T-helper 1 cell (primary cell): Measurements from ENCODE around the gene TGFA.

Experiments
- DNase-seq, 5 donors: peaks; one replicate each; pipeline ENCODE4 v3.0.0-alpha.2; 2012 to 2020

The TGFA gene

DNA sequence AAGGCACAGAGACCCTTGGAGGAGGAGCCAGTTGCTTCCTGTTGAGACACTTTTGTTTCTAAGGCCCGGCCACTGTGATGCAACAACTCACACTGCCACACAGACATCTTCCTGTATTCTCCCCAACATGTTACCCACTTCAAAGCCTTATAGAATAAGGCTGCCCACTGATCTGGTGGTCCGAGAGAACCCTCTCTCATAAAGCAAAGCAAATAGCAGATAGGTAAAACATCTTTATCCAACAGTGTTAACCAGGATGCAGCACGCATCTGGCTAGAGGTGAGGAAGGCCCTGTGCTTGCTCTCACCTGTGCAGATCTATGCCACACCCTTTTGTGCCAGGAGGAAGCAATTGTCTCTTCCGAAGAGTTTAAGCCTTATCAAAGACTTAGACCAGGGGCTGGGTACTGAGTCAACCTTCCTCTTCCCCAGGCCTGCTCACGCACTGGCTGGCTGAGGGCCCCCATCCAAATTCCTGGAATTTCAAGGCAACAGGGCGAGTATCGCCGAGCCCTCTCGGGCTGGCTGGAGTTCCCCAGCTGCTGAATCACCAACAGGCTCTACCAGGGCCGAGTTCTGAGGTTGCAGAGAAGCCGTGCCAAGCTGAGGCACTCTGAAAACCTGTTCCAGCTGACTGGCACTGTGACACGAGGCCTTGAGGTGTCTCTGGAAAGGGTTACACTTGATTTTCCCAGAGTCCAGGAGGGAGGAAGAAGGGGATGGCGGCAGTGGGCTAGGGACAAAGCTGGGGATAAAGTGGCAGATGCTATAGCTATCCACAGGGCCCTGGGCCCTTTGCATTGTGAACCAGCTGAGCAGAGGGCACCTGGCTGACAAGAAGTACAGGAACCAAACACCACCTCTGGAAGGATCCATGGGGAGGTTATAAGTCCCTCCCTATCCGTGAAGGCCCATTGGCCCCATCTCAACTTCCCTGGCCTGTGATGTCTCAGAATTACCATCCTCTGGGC is 29.3 kb downstream of the TGFA start:
- peak in 1 of 5 donors; percentile 51 for DNase-seq

- no peak for DNase-seq
Observed at GRCh38 chr2:70523672-70523995, 30.0 kb downstream of the TGFA start.

GRCh38 chr2:70522627-70523026 is 31.0 kb downstream of the TGFA start:
- no peak for DNase-seq

DNA sequence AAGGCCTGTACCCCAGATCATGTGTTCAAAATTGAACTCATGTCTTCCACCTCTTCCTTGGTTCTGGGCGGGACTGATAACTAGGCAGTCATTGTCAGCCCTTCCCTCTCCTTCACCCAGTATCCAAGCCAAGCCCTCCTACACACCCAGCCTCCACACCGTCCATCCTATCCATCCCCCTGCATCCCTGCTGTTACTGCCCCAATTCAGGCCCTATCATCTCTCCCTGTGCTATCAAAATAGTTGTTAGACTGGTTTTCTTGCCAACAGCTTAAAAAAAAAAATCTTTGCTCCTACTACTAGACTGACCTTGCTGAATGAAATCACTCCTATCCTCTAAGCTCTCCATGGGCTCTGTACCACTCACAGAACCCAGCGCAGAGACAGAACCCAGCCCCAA is 32.8 kb downstream of the TGFA start:
- no peak for DNase-seq

- no peak for DNase-seq
Observed at GRCh38 chr2:70519453-70519852, 34.2 kb downstream of the TGFA start.

GRCh38 chr2:70518557-70518956 is 35.1 kb downstream of the TGFA start:
- DNase-seq: no peak

GRCh38 chr2:70517804-70518203 is 35.8 kb downstream of the TGFA start:
- no peak for DNase-seq

DNA sequence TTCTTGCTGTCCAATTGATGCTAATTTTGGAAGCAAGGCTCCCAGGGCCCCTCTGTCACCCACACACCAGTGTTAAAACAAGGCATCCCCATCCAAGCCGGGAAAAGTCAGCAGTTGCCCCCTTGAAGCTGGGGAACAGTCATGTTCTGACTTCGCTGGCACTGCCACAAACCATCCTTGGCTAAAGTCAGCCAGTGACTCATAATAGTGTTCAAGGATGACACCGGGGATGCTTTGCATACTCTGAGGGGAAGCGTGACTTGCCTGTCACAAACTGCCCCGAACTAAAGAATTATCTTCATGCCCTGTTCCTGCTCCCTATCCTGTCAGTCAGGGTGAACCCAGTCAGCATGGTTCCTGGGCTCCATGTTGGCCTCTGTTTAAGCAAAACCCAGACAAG is 37.0 kb downstream of the TGFA start:
- peak in 1 of 5 donors; percentile 41 for DNase-seq

- peak in 1 of 5 donors; percentile 25 for DNase-seq
Observed at GRCh38 chr2:70515938-70516337, 37.7 kb downstream of the TGFA start.

DNA sequence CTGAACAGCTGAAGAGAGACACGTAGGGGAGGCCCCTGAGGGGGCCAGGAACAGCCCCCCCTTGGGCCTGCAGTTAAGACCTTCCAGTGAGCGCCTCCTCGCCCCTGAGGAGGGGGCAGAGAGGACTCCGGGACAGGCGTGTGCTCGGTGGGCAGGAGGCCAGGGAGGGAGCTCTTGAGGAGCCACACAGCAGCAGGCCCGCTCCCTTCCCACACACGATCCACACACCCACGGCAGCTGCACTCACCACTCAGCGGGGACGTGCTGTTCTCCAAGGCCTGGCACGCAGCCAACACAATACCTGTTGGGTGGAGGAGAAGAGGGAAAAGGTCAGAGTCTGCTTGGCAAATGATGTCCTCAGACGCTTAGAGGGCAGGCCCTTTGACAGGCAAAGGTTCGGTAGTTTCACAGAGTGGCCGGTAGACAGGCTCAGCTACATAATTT is 39.0 kb downstream of the TGFA start:
- DNase-seq: no peak

DNA sequence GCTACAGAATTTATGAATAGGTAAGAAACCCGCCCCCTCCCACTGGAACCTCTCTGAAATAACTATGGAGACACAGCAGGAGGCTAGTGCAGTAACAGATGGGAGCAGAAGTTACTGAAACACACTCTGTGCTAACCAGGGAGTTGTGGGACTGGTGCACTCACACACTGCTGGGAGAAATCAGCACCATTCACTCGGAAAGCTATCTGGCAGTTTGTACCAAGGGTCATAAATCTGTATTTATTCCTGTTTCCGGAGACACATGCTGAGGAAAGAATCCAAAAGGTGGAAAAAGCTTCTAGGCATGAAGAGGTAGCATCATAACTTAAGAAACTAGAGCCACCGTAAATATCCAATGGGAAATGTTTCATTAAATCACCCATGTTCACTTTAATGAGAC is 39.9 kb downstream of the TGFA start:
- no peak for DNase-seq

DNA sequence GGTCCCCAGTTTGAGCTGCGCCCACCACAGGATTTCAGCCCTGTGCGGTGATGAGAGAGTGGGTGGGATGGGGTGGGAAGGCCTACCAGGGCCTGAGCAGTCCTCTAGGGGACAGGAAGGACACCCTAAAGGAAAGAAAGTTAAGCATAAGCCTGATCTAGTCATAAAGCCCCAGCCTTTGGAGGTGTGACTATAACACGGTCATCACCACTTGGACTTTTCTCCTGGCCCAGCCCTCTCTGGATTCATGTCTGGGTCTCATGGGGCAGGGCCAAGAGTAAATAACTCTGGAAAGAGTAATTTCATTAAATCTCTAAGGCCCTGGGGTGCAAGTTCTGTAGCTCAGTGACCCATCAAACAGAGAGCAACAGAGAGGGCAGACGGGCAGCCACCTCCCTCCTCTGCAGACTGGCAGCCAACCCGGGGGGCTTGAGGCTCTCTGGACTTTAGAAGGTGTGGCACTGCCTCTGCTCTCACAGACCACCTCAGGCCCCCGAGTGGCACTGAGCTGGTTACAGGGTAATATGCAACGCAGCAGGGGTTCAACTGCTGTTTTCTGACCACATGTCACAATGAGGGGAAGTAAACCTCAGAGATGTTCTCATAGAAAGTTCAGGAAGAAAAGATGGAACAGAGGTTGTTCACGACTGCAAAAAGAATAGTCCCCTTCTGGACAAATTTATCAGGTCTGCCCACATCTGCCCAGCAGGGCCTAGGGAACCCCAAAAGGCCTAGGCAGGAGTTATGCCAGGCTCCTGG is 41.5 kb downstream of the TGFA start:
- DNase-seq: no peak

GRCh38 chr2:70510313-70510712 is 43.3 kb downstream of the TGFA start:
- no peak for DNase-seq

- DNase-seq: no peak
Observed at GRCh38 chr2:70509565-70509964, 44.1 kb downstream of the TGFA start.

DNA sequence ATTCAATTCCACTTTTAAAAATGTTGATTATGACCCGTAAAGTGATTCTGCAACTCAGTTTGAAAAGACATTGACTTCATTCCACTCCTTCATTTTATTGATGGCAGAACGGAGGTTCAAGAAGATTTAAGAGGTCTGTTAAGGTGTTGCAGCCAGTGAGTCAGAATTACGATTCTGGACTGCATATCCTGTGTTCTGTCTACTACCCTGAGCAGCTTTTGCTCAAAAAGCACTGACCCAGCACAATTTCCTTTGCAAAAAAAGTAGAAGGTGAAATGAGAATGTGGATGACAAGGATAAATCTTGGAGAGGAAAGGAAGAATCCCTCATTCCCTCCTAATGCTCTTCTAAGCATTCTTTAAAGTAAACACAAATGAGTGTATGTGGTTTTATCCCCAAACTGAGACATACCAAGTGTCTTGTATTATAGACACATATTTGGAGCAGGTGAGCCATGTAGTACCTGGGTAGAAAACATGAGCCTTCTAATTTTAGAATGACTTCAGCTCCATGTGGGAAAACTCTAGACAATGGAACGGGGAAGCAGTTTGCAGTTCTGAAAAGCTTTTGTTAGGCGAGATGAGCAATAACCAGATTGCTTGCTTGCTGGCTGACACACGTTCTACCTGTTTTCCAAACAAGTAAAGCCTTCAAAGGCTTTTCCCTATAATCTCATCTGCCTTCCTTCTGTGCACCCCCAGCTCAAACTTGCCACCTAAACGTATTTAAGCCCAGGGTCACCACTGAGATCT is 44.7 kb downstream of the TGFA start:
- no peak for DNase-seq

DNA sequence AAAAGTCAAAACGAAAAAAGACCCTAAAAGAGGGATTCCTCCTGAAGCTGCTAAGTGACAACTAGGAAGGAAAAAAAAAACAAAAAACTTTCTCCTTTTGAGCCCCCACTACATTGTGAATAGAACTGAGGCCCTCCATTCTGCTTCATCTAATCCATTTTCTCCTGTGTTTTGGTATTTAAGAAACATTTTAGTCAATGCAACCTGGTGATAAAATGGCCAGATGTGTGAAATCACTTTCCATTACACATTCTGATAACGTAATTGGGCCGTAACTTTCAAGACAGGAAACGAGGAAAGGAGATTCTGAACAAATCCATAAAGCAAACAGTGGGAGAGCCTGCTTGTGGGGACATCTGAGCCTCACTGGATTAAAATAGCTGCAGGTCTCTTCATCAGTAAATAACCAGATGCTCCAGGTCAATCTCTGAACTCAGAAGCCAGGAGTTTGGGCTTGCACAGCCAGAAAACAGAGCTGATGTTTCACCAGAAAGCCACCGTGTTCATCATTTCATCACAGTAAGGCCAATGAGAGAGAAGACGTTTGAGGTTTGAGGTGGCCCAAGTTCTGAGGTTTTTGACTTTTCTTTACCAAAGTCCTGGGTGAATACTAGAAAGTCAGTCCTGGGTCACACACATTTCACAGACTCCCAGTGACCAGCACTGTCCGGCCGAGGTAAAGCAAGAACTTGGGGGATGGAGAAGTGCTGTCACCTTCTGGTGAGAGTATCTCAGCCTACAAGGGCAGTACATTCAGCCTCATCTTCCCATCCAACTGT is 47.8 kb downstream of the TGFA start:
- DNase-seq: no peak

GRCh38 chr2:70504750-70505149 is 48.9 kb downstream of the TGFA start:
- no peak for DNase-seq

GRCh38 chr2:70503896-70504295 is 49.7 kb downstream of the TGFA start:
- DNase-seq: no peak

DNA sequence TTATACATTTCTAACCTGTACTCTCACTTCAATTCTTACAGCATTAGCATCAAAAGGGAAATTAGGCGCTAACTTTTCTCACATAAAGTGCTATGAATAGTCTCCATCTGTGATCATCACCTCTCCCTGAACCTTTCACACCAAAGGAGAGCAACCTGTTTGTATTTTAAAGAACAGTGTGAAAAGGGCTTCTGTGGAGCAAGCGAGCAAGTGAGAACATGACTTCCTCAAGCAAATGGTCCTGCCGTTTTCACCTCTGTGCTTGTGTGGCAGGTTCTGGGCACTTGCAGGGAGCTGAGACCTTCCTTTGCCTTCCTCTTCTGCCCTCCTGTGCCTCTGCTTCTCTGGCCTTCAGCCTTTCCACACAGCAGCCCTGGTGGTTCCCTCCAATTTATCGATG is 51.9 kb downstream of the TGFA start:
- DNase-seq: no peak

GRCh38 chr2:70501215-70501614 is 52.4 kb downstream of the TGFA start:
- no peak for DNase-seq

DNA sequence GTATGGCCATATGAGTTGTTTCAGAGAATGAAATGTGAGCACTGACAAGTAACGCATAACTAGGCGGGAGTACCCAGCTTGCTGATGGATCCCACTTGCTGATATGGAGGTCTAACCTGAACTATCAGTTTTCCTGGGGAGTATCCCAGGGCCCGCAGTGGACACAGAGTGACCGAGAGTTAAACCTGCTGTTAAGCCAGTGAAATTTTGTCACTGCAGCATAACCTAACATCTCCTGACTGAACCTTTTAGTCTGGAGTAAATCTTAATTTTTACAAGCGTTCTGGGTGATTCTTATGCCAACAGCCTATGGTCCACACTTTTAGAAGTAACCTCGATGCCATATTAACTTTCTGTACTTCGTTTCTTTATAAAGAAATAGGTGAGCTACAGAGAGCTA is 54.4 kb downstream of the TGFA start:
- DNase-seq: no peak

DNA sequence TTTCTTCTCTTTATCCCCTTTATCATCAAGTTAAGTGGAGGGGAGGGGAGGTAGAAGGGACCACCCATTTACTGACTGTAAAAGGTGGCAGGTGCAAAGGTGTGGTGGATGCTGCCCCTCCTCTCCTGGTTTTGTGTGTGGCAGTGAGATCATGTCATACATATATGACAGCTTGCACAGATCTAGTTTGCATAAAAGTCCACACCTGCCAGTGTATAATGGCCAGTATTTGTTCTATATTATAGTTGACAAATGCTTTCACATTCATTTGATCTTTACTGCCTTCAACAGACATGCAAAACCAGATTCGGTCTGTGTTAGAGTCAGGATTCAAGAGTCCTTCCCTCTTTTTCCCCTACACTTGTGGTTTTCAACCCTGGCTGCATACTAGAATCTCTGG is 55.1 kb downstream of the TGFA start:
- DNase-seq: no peak
